Kidney (tissue), 14 donors: ENCODE results near the gene RUNX1. TPM values are rescaled to one million over a fixed set of nuclear protein-coding genes. Genes with fewer than 3 reads are reported as not detected.

Experiments
- DNase-seq, 5 donors: peaks; one replicate each; pipeline ENCODE4 v3.0.0-alpha.2; 2013 to 2020
- FAIRE-seq: peaks from 2 replicates; lab custom pipeline; 2012; peaks lifted over from hg19 to GRCh38; lab: Jason Lieb, UNC
- H3K27ac ChIP-seq, 2 donors: one replicate each; pipeline ENCODE4 v1.7.0; 2013; ENCODE audit warnings: low read depth in 2 of 2, low read length in 2 of 2, inconsistent platforms in 1 of 2
- H3K27me3 ChIP-seq: one replicate; pipeline ENCODE4 v1.7.1; 2013; ENCODE audit warnings: low read length, inconsistent platforms; ENCODE audit not compliant: control insufficient read depth, insufficient read depth
- H3K36me3 ChIP-seq, 3 donors: one replicate each; pipeline versions ENCODE4 v1.7.0 to v1.7.1; 2013; ENCODE audit warnings: low read length in 3 of 3, control low read depth in 1 of 3, inconsistent platforms in 1 of 3; ENCODE audit not compliant: insufficient read depth in 3 of 3, control insufficient read depth in 2 of 3
- H3K4me1 ChIP-seq, 3 donors: one replicate each; pipeline versions ENCODE4 v1.7.0 to v1.7.1; 2013; ENCODE audit warnings: low read length in 3 of 3, inconsistent platforms in 1 of 3, low read depth in 1 of 3; ENCODE audit not compliant: control insufficient read depth in 2 of 3, insufficient read depth in 2 of 3
- H3K4me3 ChIP-seq, 3 donors: one replicate each; pipeline versions ENCODE4 v1.7.0 to v1.8.1; 2013; ENCODE audit warnings: low read length in 3 of 3, control low read depth in 1 of 3, inconsistent platforms in 1 of 3
- H3K9ac ChIP-seq, 3 donors: one replicate each; pipeline versions ENCODE4 v1.7.0 to v1.7.1; 2013; ENCODE audit warnings: low read length in 3 of 3, control low read depth in 1 of 3, inconsistent platforms in 1 of 3
- H3K9me3 ChIP-seq, 3 donors: one replicate each; pipeline versions ENCODE4 v1.7.0 to v1.7.1; 2013; ENCODE audit warnings: low read length in 3 of 3, control low read depth in 1 of 3, inconsistent platforms in 1 of 3; ENCODE audit not compliant: control insufficient read depth in 2 of 3, insufficient read depth in 1 of 3
- intact Hi-C: fragments of 100-400 bp; cut with DNase I; formaldehyde crosslinking; loops from one replicate; pipeline ENCODE4 v1.11.1; 2022
- polyA plus RNA-seq: library from polyadenylated mRNA; stranded (reverse); fragments of 350-450 nt; fragmentation: Illumina TruSeq; extraction: RNeasy Lipid Tissue Mini Kit (QIAGEN cat#74804); gene quantifications from one replicate; pipeline ENCODE4 v1.2.3, GENCODE V29; 2014; ENCODE audit warnings: low read depth, low replicate concordance; ENCODE audit not compliant: insufficient read depth
- total RNA-seq: library from RNA; stranded (reverse); fragmentation: NEBNext Ultra II Directional; extraction: Animal tissue kit (Norgen Biotek cat#: 25700); gene quantifications from one replicate; pipeline ENCODE4 v1.2.1, GENCODE V29; 2021
- TF ChIP-seq, protein P1 (sequence below): IDR thresholded peaks from 3 replicates; pipeline ENCODE4 v1.5.1; 2012; ENCODE audit warnings: mild to moderate bottlenecking, moderate library complexity, borderline replicate concordance; ENCODE audit not compliant: insufficient read depth; ENCODE audit errors: extremely low read depth
- donor health status: control.
- donor health status: control.
- donor health status: control.
- donor health status: control.
- donor health status: control.
- donor health status: DM: yes; HTN: yes; CAD: no.
- donor health status: Normal renal cell carcinoma (clear cell type).

Gene RUNX1
- total and polyA plus RNA-seq, 2 donors from 2014 or later, result 1.3 to 58.0 TPM

GRCh38 chr21:35007348-35007747 is 41.8 kb downstream of the RUNX1 start:
- TF ChIP-seq, protein P1, sequence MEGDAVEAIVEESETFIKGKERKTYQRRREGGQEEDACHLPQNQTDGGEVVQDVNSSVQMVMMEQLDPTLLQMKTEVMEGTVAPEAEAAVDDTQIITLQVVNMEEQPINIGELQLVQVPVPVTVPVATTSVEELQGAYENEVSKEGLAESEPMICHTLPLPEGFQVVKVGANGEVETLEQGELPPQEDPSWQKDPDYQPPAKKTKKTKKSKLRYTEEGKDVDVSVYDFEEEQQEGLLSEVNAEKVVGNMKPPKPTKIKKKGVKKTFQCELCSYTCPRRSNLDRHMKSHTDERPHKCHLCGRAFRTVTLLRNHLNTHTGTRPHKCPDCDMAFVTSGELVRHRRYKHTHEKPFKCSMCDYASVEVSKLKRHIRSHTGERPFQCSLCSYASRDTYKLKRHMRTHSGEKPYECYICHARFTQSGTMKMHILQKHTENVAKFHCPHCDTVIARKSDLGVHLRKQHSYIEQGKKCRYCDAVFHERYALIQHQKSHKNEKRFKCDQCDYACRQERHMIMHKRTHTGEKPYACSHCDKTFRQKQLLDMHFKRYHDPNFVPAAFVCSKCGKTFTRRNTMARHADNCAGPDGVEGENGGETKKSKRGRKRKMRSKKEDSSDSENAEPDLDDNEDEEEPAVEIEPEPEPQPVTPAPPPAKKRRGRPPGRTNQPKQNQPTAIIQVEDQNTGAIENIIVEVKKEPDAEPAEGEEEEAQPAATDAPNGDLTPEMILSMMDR, result no peak
- Histone ChIP-seq H3K9me3 (no peaks in the 10 kb centered on the region), H3K27me3 (no peaks in the 10 kb centered on the region), H3K27ac (no peak overlapping the region), H3K36me3 (no peaks in the 10 kb centered on the region), H3K4me3 (no peak overlapping the region), H3K9ac (no peak overlapping the region), H3K4me1 (no peaks in the 10 kb centered on the region)
- intact Hi-C loops, result no loop called here
- FAIRE-seq (no peak), DNase-seq (no peak)

DNA sequence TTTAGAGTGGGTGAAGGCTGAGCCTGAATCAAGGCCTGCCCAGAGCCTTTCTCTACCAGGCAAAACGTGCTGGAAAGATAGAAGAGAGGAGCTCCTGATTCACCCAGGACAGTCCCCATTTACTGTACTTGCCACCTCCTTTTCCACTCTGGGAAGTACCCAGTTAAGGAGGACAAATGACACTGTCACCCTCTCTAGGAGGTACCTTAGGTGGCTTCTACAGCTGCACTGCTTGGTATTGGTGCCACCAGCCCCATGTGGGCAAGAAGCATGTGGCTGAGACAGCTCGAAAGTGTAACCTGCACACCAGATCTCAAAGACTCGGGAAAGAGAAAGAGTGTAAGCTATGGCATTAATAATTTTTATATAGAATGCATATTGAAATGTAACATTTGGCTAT is 42.3 kb downstream of the RUNX1 start:
- H3K4me1 ChIP-seq, result no peaks in the 10 kb centered on the region
- FAIRE-seq (no peak), DNase-seq (no peak)
- TF ChIP-seq, protein P1, result no peak
- intact Hi-C loops, result no loop called here
- H3K9ac ChIP-seq, result no peak overlapping the region
- no peaks in the 10 kb centered on the region for H3K9me3 ChIP-seq
- no peak overlapping the region for H3K27ac ChIP-seq
- no peak overlapping the region for H3K4me3 ChIP-seq
- H3K36me3 ChIP-seq, result no peaks in the 10 kb centered on the region
- no peaks in the 10 kb centered on the region for H3K27me3 ChIP-seq

- H3K36me3 ChIP-seq, result no peaks in the 10 kb centered on the region
- TF ChIP-seq, protein P1, result no peak
- H3K4me1 ChIP-seq, result no peaks in the 10 kb centered on the region
- no peaks in the 10 kb centered on the region for H3K27me3 ChIP-seq
- FAIRE-seq, result no peak
- H3K9me3 ChIP-seq, result no peaks in the 10 kb centered on the region
- intact Hi-C loops, result no loop called here
- no peak overlapping the region for H3K27ac ChIP-seq
- no peak overlapping the region for H3K4me3 ChIP-seq
- no peak overlapping the region for H3K9ac ChIP-seq
- DNase-seq, result no peak
Observed at GRCh38 chr21:35006248-35006647, 42.9 kb downstream of the RUNX1 start.

GRCh38 chr21:35005560-35006224 is 43.4 kb downstream of the RUNX1 start:
- Histone ChIP-seq H3K4me1 (no peaks in the 10 kb centered on the region), H3K27ac (no peak overlapping the region), H3K36me3 (no peaks in the 10 kb centered on the region), H3K9ac (no peak overlapping the region), H3K9me3 (no peaks in the 10 kb centered on the region), H3K27me3 (no peaks in the 10 kb centered on the region), H3K4me3 (no peak overlapping the region)
- DNase-seq (no peak), FAIRE-seq (no peak)
- intact Hi-C loops, result no loop called here
- TF ChIP-seq, protein P1, result no peak
